Smooth muscle cell (in vitro differentiated cells): Measurements from ENCODE around the gene TADA2B. TPM values are rescaled to one million over a fixed set of nuclear protein-coding genes. Genes with fewer than 3 reads are reported as not detected.

ENCODE experiments used
- DNase-seq: peaks from one replicate; lab custom pipeline; 2025; ENCODE audit not compliant: unreplicated experiment; lab: John Stamatoyannopoulos, UW
- H2AFZ ChIP-seq: fragments of 200-600 bp; sonication (generic); 2 replicates; pipeline ENCODE4 v1.6.0; 2016; ENCODE audit warnings: antibody characterized with exemption, low read depth, mild to moderate bottlenecking
- H3F3A ChIP-seq: fragments of 200-600 bp; sonication (generic); 2 replicates; pipeline ENCODE4 v1.6.0; 2017; ENCODE audit warnings: antibody characterized with exemption, low read depth
- H3K27ac ChIP-seq: fragments of 200-600 bp; sonication (generic); 2 replicates; pipeline ENCODE4 v1.5.1; 2016; ENCODE audit warnings: low read depth, mild to moderate bottlenecking
- H3K27me3 ChIP-seq: fragments of 200-600 bp; sonication (generic); 2 replicates; pipeline ENCODE4 v1.6.1; 2016; ENCODE audit warnings: low read depth, mild to moderate bottlenecking
- H3K36me3 ChIP-seq: fragments of 200-600 bp; sonication (generic); 2 replicates; pipeline ENCODE4 v1.5.1; 2016; ENCODE audit warnings: low read depth
- H3K4me1 ChIP-seq: fragments of 200-600 bp; sonication (generic); 2 replicates; pipeline ENCODE4 v1.5.1; 2016; ENCODE audit warnings: low read depth
- H3K4me2 ChIP-seq: fragments of 200-600 bp; sonication (generic); 2 replicates; pipeline ENCODE4 v1.6.0; 2016; ENCODE audit warnings: mild to moderate bottlenecking
- H3K4me3 ChIP-seq: fragments of 200-600 bp; sonication (generic); 2 replicates; pipeline ENCODE4 v1.5.1; 2016; ENCODE audit warnings: mild to moderate bottlenecking
- H3K79me2 ChIP-seq: fragments of 200-600 bp; sonication (generic); 2 replicates; pipeline ENCODE4 v1.6.0; 2016; ENCODE audit warnings: low read depth, mild to moderate bottlenecking
- H3K9ac ChIP-seq: fragments of 200-600 bp; sonication (generic); 2 replicates; pipeline ENCODE4 v1.6.0; 2016; ENCODE audit warnings: low read depth
- H3K9me3 ChIP-seq: fragments of 200-600 bp; sonication (generic); replicated peaks from 2 replicates; pipeline ENCODE4 v1.5.1; 2016; ENCODE audit warnings: low read depth
- H4K20me1 ChIP-seq: fragments of 200-600 bp; sonication (generic); 2 replicates; pipeline ENCODE4 v1.6.0; 2016; ENCODE audit warnings: low read depth
- CTCF ChIP-seq: fragments of 200-600 bp; sonication (generic); IDR thresholded peaks from 2 replicates; pipeline ENCODE4 v1.5.1; 2017; ENCODE audit warnings: borderline replicate concordance, mild to moderate bottlenecking, antibody characterized with exemption; ENCODE audit not compliant: insufficient read depth, poor library complexity, severe bottlenecking
- WGBS: methylation state at CpG from one replicate; pipeline ENCODE4 v1.1.7; 2016; ENCODE audit warnings: low lambda C conversion rate; 5-methylcytosine and 5-hydroxymethylcytosine counted together
- polyA plus RNA-seq: library from polyadenylated mRNA; unstranded; fragments of >200 nt; fragmentation: Nextera tagmentation; extraction: Ambion mirVana; gene quantifications from 2 replicates; pipeline ENCODE4 v1.2.1, GENCODE V29; 2016
- total RNA-seq: library from RNA; depleted of rRNA; stranded (reverse); fragments of >200 nt; gene quantifications from 2 replicates; pipeline ENCODE4 v1.2.3, GENCODE V29; 2014

TADA2B gene
- total and polyA plus RNA-seq, 2 experiments from 2014 or later = 6.3 to 9.1 TPM

GRCh38 chr4:7013175-7013574 is 30.0 kb upstream of the TADA2B start:
- no peak overlapping the region for H2AFZ ChIP-seq
- no peaks in the 10 kb centered on the region for H3K36me3 ChIP-seq
- no peaks in the 10 kb centered on the region for H4K20me1 ChIP-seq
- no peak overlapping the region for H3K27ac ChIP-seq
- no peaks in the 10 kb centered on the region for H3K4me1 ChIP-seq
- H3F3A ChIP-seq = no peaks in the 10 kb centered on the region
- DNase-seq = no peak
- whole genome bisulfite sequencing = 96% methylated on average over 11 of the region's 11 CpGs
- H3K4me2 ChIP-seq = no peak overlapping the region
- no peak overlapping the region for H3K4me3 ChIP-seq
- H3K27me3 ChIP-seq = no peaks in the 10 kb centered on the region
- no peaks in the 10 kb centered on the region for H3K79me2 ChIP-seq
- no peaks in the 10 kb centered on the region for H3K9me3 ChIP-seq
- no peak overlapping the region for H3K9ac ChIP-seq
- TF ChIP-seq CTCF = no peak

GRCh38 chr4:7014815-7015214 is 28.4 kb upstream of the TADA2B start:
- no peaks in the 10 kb centered on the region for H3K79me2 ChIP-seq
- H3K36me3 ChIP-seq = no peaks in the 10 kb centered on the region
- H3K9ac ChIP-seq = no peak overlapping the region
- no peaks in the 10 kb centered on the region for H4K20me1 ChIP-seq
- H3K4me2 ChIP-seq = no peak overlapping the region
- WGBS = 95% methylated on average over 12 of the region's 12 CpGs
- TF ChIP-seq CTCF = no peak
- H3F3A ChIP-seq = no peaks in the 10 kb centered on the region
- DNase-seq = no peak
- no peak overlapping the region for H3K4me3 ChIP-seq
- no peaks in the 10 kb centered on the region for H3K27me3 ChIP-seq
- H3K4me1 ChIP-seq = no peaks in the 10 kb centered on the region
- no peak overlapping the region for H2AFZ ChIP-seq
- no peak overlapping the region for H3K27ac ChIP-seq
- H3K9me3 ChIP-seq = no peaks in the 10 kb centered on the region

DNA sequence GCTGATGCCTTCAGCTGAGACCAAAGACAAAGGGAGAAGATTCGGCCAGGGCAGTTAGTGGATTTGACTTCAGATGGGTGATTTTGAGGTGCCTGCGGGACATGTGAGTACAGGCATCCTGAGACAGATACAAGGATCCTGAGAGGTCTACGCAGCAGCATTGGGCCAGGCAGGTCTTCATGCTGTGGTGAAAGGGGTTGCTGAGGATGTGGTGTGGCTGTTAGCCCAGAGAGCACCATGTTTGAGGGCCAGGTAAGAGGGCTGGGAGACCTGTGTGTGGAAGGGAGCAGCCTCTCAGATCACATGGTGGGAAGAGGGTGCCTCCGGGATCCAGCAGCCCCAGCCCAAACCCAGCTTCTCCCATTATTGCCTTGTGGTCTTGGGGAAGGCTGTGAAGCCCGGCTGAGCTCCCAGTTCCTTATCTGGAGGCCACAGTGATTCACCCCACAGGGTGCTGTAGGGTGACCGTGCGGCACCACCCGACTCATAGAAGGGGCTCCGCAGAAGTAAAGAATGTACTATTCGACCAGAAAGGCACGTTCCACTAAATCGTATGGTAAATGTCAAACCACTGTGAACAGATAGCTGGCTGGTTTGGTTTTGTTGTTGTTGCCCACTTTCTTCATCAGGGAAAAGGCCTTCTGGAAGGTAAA is 27.7 kb upstream of the TADA2B start:
- Histone ChIP-seq H3K9ac (no peak overlapping the region), H3F3A (no peaks in the 10 kb centered on the region), H3K27me3 (no peaks in the 10 kb centered on the region), H3K79me2 (no peaks in the 10 kb centered on the region), H3K4me2 (no peak overlapping the region), H3K36me3 (no peaks in the 10 kb centered on the region), H3K27ac (no peak overlapping the region), H3K4me1 (peaks cover 1% of the 10 kb centered on the region), H2AFZ (no peak overlapping the region), H4K20me1 (no peaks in the 10 kb centered on the region), H3K4me3 (no peak overlapping the region), H3K9me3 (no peaks in the 10 kb centered on the region)
- 78% methylated on average over 12 of the region's 12 CpGs for WGBS
- DNase-seq = no peak
- TF ChIP-seq CTCF = no peak

DNA sequence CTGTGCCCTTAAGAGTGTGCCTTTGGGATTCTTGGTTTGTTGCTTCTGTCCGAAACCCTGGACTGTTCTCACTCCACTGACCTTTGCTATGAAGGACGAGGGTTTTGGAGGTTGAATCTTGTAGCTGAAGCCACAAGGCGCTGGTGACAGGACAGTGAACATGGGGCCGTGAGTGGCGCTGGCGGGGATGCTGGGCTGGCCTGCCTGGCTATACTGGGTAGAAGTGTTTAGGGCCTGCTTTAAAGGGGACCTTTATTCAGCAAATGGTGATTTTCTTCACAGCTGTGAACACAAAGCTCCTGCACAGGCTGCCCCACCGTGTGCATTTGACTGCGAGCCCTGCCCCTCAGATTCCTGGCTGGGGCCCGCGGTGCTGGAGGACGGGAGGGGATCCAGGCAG is 27.1 kb upstream of the TADA2B start:
- no peaks in the 10 kb centered on the region for H3F3A ChIP-seq
- WGBS = 84% methylated on average over 11 of the region's 11 CpGs
- H3K4me3 ChIP-seq = no peak overlapping the region
- H2AFZ ChIP-seq = no peak overlapping the region
- no peaks in the 10 kb centered on the region for H3K79me2 ChIP-seq
- H3K4me2 ChIP-seq = no peak overlapping the region
- H3K9ac ChIP-seq = no peak overlapping the region
- no peaks in the 10 kb centered on the region for H4K20me1 ChIP-seq
- H3K4me1 ChIP-seq = peaks cover 4% of the 10 kb centered on the region
- no peak for TF ChIP-seq CTCF
- H3K27me3 ChIP-seq = no peaks in the 10 kb centered on the region
- H3K9me3 ChIP-seq = no peaks in the 10 kb centered on the region
- H3K27ac ChIP-seq = no peak overlapping the region
- no peaks in the 10 kb centered on the region for H3K36me3 ChIP-seq
- DNase-seq = no peak
